Thymus (tissue), 11 donors: ENCODE results near the gene GRAMD4. TPM values are rescaled to one million over a fixed set of nuclear protein-coding genes. Genes with fewer than 3 reads are reported as not detected.

Experiments
- DNase-seq, 9 donors: peaks; one replicate each; pipeline ENCODE4 v3.0.0-alpha.2; 2013; ENCODE audit warnings: low spot score in 9 of 9, low read depth in 6 of 9, missing footprints in 1 of 9
- H3K27ac ChIP-seq, 2 donors: one replicate each; pipeline ENCODE4 v1.5.1; 2013; ENCODE audit warnings: control low read depth in 1 of 2, low read depth in 1 of 2, low read length in 1 of 2, mild to moderate bottlenecking in 1 of 2, moderate library complexity in 1 of 2
- H3K27me3 ChIP-seq, 2 donors: one replicate each; pipeline ENCODE4 v1.5.1; 2013; ENCODE audit warnings: low read length in 1 of 2; ENCODE audit not compliant: control insufficient read depth in 2 of 2, insufficient read depth in 1 of 2
- H3K36me3 ChIP-seq, 2 donors: one replicate each; pipeline ENCODE4 v1.5.1; 2013; ENCODE audit warnings: low read length in 1 of 2, mild to moderate bottlenecking in 1 of 2, moderate library complexity in 1 of 2; ENCODE audit not compliant: control insufficient read depth in 2 of 2, insufficient read depth in 2 of 2
- H3K4me1 ChIP-seq, 2 donors: one replicate each; pipeline ENCODE4 v1.5.1; 2013; ENCODE audit warnings: low read length in 2 of 2; ENCODE audit not compliant: control insufficient read depth in 2 of 2, insufficient read depth in 2 of 2
- H3K4me3 ChIP-seq, 2 donors: one replicate each; pipeline ENCODE4 v1.5.1; 2013; ENCODE audit warnings: low read length in 2 of 2, control low read depth in 1 of 2, mild to moderate bottlenecking in 1 of 2
- H3K9me3 ChIP-seq, 2 donors: one replicate each; pipeline ENCODE4 v1.5.1; 2013; ENCODE audit warnings: low read length in 1 of 2, mild to moderate bottlenecking in 1 of 2; ENCODE audit not compliant: control insufficient read depth in 2 of 2, insufficient read depth in 1 of 2
- WGBS: extraction: QIAGEN DNeasy Blood & Tissue Kit; methylation state at CpG from one replicate; pipeline ENCODE4 v1.1.7; 2013; 5-methylcytosine and 5-hydroxymethylcytosine counted together
- polyA plus RNA-seq: library from polyadenylated mRNA; stranded (reverse); fragments of 200-250 nt; gene quantifications from one replicate; pipeline ENCODE4 v1.2.3, GENCODE V29; 2013
- total RNA-seq: library from RNA; stranded (reverse); fragments of 120-200 nt; gene quantifications from one replicate; pipeline ENCODE4 v1.2.4, GENCODE V29; 2013
- donor health status: healthy.

The GRAMD4 gene
- total and polyA plus RNA-seq, 2 donors = 34.4 to 37.3 TPM

GRCh38 chr22:46662226-46662625, 42.0 kb downstream of the GRAMD4 start:
- no peak overlapping the region for H3K4me3 ChIP-seq
- peaks cover 11 to 18% of the 10 kb centered on the region in 2 donors for H3K4me1 ChIP-seq
- no peak for DNase-seq
- H3K27ac ChIP-seq = no peak overlapping the region
- peaks cover 29 to 53% of the 10 kb centered on the region in 2 donors for H3K36me3 ChIP-seq
- 98% methylated on average over 15 of the region's 15 CpGs for WGBS
- no peaks in the 10 kb centered on the region for H3K9me3 ChIP-seq
- H3K27me3 ChIP-seq = no peaks in the 10 kb centered on the region

- H3K9me3 ChIP-seq = no peaks in the 10 kb centered on the region
- H3K36me3 ChIP-seq = peaks cover 35 to 56% of the 10 kb centered on the region in 2 donors
- DNase-seq = no peak
- H3K4me1 ChIP-seq = peaks cover 11 to 14% of the 10 kb centered on the region in 2 donors
- H3K27me3 ChIP-seq = no peaks in the 10 kb centered on the region
- 94% methylated on average over 26 of the region's 26 CpGs for WGBS
- H3K27ac ChIP-seq = no peak overlapping the region
- no peak overlapping the region for H3K4me3 ChIP-seq
Measured at GRCh38 chr22:46663001-46663400, 42.8 kb downstream of the GRAMD4 start.

DNA sequence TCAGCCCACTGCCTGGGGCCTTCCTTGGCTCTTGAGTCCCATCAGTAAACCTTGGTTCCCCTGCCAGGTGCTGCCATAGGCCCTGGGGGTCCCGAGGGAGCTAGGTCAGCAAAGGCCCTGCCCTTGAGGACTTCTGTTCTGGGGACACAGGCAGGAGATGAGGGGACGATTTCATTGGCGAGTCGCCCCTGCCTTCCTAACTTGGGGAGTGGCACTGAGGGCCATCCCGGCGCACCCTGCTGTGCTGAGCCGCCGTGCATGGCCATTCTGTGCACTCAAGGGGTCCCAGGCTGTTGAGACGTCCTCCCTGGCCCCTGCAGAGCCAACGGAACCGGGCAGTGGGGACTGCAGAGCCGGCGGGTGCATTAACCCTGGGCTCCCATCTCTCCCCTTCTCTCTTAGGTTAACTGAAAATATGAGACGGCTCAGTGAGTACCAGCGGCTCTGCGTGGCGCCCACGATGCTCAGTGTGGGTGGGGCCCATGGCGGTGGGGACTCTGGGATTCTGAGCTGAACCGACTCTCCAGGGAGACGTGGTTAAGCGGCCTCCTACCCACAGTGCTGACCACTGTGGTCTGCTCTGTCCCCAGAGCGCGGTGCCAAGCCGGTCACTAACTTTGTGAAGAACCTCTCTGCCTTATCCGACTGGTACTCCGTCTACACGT, 43.4 kb downstream of the GRAMD4 start:
- Histone ChIP-seq H3K36me3 (peaks cover 39 to 62% of the 10 kb centered on the region in 2 donors), H3K4me3 (no peak overlapping the region), H3K9me3 (no peaks in the 10 kb centered on the region), H3K27ac (no peak overlapping the region), H3K4me1 (peaks cover 11 to 14% of the 10 kb centered on the region in 2 donors), H3K27me3 (no peaks in the 10 kb centered on the region)
- DNase-seq = no peak
- WGBS = 96% methylated on average over 28 of the region's 28 CpGs

DNA sequence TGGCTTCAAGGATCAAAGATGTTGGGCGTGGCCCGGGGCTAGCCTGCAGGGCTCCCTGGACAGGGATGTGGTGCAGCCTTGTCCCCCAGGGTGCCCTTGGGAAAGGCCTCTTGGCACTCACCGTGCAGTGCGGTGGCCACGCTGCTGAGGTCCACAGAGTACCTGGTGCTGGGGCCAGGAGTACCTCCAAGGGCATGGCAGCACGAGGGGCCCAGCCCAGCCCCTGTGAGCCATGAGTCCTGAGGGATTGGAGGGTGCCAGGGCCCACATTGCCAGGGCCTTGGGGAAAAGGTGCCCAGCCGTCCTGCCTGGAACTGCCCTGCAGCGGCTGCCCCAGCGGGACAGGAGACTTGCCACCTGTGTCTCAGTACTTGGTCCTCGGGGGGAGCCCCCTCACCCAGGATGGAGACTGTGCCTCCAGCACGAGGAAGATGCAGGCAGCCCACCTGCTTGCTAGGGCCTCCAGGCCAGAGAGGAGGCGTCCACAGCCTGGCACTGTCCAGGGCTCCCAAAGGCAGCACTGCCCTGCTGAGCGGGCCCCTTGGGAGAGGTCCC, 44.2 kb downstream of the GRAMD4 start:
- Histone ChIP-seq H3K9me3 (no peaks in the 10 kb centered on the region), H3K4me1 (peaks cover 11 to 13% of the 10 kb centered on the region in 2 donors), H3K27ac (no peak overlapping the region), H3K4me3 (no peak overlapping the region), H3K27me3 (no peaks in the 10 kb centered on the region), H3K36me3 (peaks cover 37 to 61% of the 10 kb centered on the region in 2 donors)
- no peak for DNase-seq
- 97% methylated on average over 13 of the region's 13 CpGs for WGBS

GRCh38 chr22:46665151-46665695, 45.0 kb downstream of the GRAMD4 start:
- peaks cover 42 to 67% of the 10 kb centered on the region in 2 donors for H3K36me3 ChIP-seq
- H3K9me3 ChIP-seq = no peaks in the 10 kb centered on the region
- 98% methylated on average over 21 of the region's 21 CpGs for WGBS
- no peak overlapping the region for H3K27ac ChIP-seq
- peaks cover 6 to 7% of the 10 kb centered on the region in 2 donors for H3K4me1 ChIP-seq
- H3K27me3 ChIP-seq = no peaks in the 10 kb centered on the region
- no peak overlapping the region for H3K4me3 ChIP-seq
- no peak for DNase-seq

DNA sequence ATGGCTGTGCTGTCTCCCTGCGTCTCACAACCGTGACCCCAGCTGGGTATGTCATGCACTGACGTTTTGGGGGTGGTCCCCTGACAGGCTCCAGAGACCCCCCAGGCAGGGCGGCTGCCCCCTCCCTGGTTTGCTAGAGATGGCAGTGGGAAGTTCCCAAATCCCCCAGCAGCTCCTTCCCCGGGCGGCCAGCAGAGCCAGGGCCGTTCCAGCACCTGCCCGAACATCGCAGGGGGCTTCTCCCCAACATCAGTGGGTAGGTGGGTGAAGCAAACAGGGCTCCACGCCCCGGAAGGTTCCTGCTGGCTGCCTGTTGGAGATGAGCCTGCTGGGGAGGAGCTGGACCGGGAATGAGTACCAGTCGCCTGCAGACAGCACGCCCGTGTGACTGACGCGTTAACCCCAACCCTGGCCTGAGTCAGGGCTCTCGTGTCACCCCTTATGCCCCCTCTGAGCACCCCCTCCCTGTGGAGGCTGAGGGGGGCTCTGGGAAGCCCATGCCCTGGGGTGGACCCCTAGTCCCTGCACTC, 45.6 kb downstream of the GRAMD4 start:
- peaks cover under 1 to 2% of the 10 kb centered on the region in 2 donors for H3K4me1 ChIP-seq
- H3K9me3 ChIP-seq = no peaks in the 10 kb centered on the region
- peaks cover 43 to 71% of the 10 kb centered on the region in 2 donors for H3K36me3 ChIP-seq
- WGBS = 98% methylated on average over 18 of the region's 18 CpGs
- H3K4me3 ChIP-seq = no peak overlapping the region
- H3K27ac ChIP-seq = no peak overlapping the region
- DNase-seq = no peak
- H3K27me3 ChIP-seq = no peaks in the 10 kb centered on the region

DNA sequence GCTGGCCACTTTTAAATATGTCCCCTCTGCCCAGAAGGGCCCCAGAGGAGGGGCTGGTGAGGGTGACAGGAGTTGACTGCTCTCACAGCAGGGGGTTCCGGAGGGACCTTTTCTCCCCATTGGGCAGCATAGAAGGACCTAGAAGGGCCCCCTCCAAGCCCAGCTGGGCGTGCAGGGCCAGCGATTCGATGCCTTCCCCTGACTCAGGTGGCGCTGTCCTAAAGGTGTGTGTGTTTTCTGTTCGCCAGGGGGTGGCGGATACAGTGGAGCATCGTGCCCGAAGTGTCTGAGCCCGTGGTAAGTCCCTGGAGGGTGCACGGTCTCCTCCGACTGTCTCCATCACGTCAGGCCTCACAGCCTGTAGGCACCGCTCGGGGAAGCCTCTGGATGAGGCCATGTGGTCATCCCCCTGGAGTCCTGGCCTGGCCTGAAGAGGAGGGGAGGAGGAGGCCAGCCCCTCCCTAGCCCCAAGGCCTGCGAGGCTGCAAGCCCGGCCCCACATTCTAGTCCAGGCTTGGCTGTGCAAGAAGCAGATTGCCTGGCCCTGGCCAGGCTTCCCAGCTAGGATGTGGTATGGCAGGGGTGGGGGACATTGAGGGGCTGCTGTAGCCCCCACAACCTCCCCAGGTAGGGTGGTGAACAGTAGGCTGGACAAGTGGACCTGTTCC, 46.5 kb downstream of the GRAMD4 start:
- no peaks in the 10 kb centered on the region for H3K9me3 ChIP-seq
- H3K4me3 ChIP-seq = no peak overlapping the region
- DNase-seq = no peak
- no peaks in the 10 kb centered on the region for H3K27me3 ChIP-seq
- peaks cover 0 to 2% of the 10 kb centered on the region in 2 donors for H3K4me1 ChIP-seq
- no peak overlapping the region for H3K27ac ChIP-seq
- H3K36me3 ChIP-seq = peaks cover 41 to 71% of the 10 kb centered on the region in 2 donors
- WGBS = 98% methylated on average over 17 of the region's 17 CpGs

- no peaks in the 10 kb centered on the region for H3K27me3 ChIP-seq
- peaks cover 38 to 71% of the 10 kb centered on the region in 2 donors for H3K36me3 ChIP-seq
- H3K4me3 ChIP-seq = no peak overlapping the region
- no peaks in the 10 kb centered on the region for H3K9me3 ChIP-seq
- 97% methylated on average over 10 of the region's 10 CpGs for WGBS
- H3K27ac ChIP-seq = no peak overlapping the region
- no peak for DNase-seq
- peaks cover 0 to 7% of the 10 kb centered on the region in 2 donors for H3K4me1 ChIP-seq
Measured at GRCh38 chr22:46667245-46667623, 47.0 kb downstream of the GRAMD4 start.

DNA sequence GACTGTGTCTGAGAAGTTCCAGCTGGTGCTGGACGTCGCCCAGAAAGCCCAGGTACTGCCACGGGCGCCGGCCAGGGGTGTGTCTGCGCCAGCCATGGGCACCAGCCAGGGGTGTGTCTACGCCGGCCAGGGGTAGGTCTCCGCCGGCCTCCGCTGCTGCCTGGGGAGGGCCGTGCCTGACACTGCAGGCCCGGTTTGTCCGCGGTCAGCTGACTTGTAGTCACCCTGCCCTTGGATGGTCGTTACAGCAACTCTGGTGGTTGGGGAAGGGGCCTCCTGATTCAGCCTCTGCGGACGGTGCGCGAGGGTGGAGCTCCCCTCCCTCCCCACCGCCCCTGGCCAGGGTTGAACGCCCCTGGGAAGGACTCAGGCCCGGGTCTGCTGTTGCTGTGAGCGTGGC, 47.9 kb downstream of the GRAMD4 start:
- Histone ChIP-seq H3K4me3 (no peak overlapping the region), H3K27me3 (no peaks in the 10 kb centered on the region), H3K36me3 (peaks cover 42 to 65% of the 10 kb centered on the region in 2 donors), H3K9me3 (no peaks in the 10 kb centered on the region), H3K4me1 (peaks cover 6 to 16% of the 10 kb centered on the region in 2 donors), H3K27ac (no peak overlapping the region)
- 92% methylated on average over 24 of the region's 24 CpGs for WGBS
- DNase-seq = no peak
